HEK293 (cell line): ENCODE measurements around the gene VAV3.

Source experiments
- CTCF ChIA-PET: fragments of 350-600 bp; formaldehyde crosslinking; extraction: SDS; loops from one replicate; lab custom pipeline; 2021; ENCODE audit warnings: antibody characterized with exemption; lab: Yijun Ruan, JAX
- POLR2A ChIA-PET: fragments of 300-600 bp; formaldehyde crosslinking; extraction: SDS; loops from one replicate; lab custom pipeline; 2020; ENCODE audit warnings: antibody characterized with exemption, inconsistent platforms; lab: Yijun Ruan, JAX
- H3K27ac ChIP-seq: fragments of 200-500 bp; sonication (Bioruptor generic); 2 replicates; pipeline ENCODE4 v1.5.1; 2014; ENCODE audit warnings: low read depth, low read length, control low read depth, inconsistent platforms; ENCODE audit errors: extremely low read depth
- H3K36me3 ChIP-seq, 2 experiments: fragments of 200-500 bp in 1 of 2; sonication (Bioruptor generic) in 1 of 2; 1 replicate in 1 of 2; 2 replicates in 1 of 2; pipeline ENCODE4 v1.5.1; 2014 to 2017; ENCODE audit warnings: inconsistent platforms in 2 of 2, low read length in 2 of 2; ENCODE audit not compliant: control insufficient read depth in 2 of 2, insufficient read depth in 1 of 2
- H3K4me1 ChIP-seq: fragments of 200-500 bp; sonication (Bioruptor generic); 2 replicates; pipeline ENCODE4 v1.5.1; 2014; ENCODE audit warnings: mild to moderate bottlenecking, low read length, inconsistent platforms; ENCODE audit not compliant: control insufficient read depth, insufficient read depth
- H3K4me3 ChIP-seq: 2 replicates; pipeline ENCODE4 v1.5.1; 2011; ENCODE audit warnings: low read depth, mild to moderate bottlenecking, control low read depth, low read length, moderate library complexity
- H3K9me3 ChIP-seq: fragments of 200-500 bp; sonication (Bioruptor generic); 2 replicates; pipeline ENCODE4 v1.5.1; 2014; ENCODE audit warnings: low read depth, low read length, inconsistent platforms; ENCODE audit not compliant: control insufficient read depth, insufficient read depth
- HOXD13 ChIP-seq: sonication (generic); formaldehyde crosslinking; IDR thresholded peaks from 2 replicates; pipeline ENCODE4 v1.8.0; 2022; ENCODE audit warnings: missing genetic modification reagents, borderline replicate concordance
- MEIS1 ChIP-seq: sonication (generic); formaldehyde crosslinking; IDR thresholded peaks from 2 replicates; pipeline ENCODE4 v1.8.1; 2022; ENCODE audit warnings: missing genetic modification reagents, mild to moderate bottlenecking, borderline replicate concordance
- PRDM4 ChIP-seq: fragments of 450-650 bp; formaldehyde crosslinking; IDR thresholded peaks from 2 replicates; pipeline ENCODE4 v1.5.1; 2017; ENCODE audit warnings: missing biosample characterization, missing genetic modification characterization
- SALL2 ChIP-seq: fragments of 450-650 bp; formaldehyde crosslinking; IDR thresholded peaks from 2 replicates; pipeline ENCODE4 v1.5.0; 2017; ENCODE audit warnings: missing biosample characterization, mild to moderate bottlenecking, missing genetic modification characterization, borderline replicate concordance
- SCRT1 ChIP-seq: fragments of 450-650 bp; formaldehyde crosslinking; IDR thresholded peaks from 2 replicates; pipeline ENCODE4 v1.5.1; 2016; ENCODE audit warnings: missing biosample characterization, missing genetic modification characterization, borderline replicate concordance
- SP7 ChIP-seq: fragments of 450-650 bp; formaldehyde crosslinking; IDR thresholded peaks from 2 replicates; pipeline ENCODE4 v1.5.1; 2016; ENCODE audit warnings: missing biosample characterization, missing genetic modification characterization
- ZFP69B ChIP-seq: fragments of 450-650 bp; formaldehyde crosslinking; IDR thresholded peaks from 2 replicates; pipeline ENCODE4 v1.5.1; 2016; ENCODE audit warnings: missing biosample characterization, missing genetic modification characterization
- ZNF114 ChIP-seq: fragments of 450-650 bp; formaldehyde crosslinking; IDR thresholded peaks from 2 replicates; pipeline ENCODE4 v1.5.0; 2017; ENCODE audit warnings: missing biosample characterization, missing genetic modification characterization
- ZNF169 ChIP-seq: fragments of 450-650 bp; formaldehyde crosslinking; IDR thresholded peaks from 2 replicates; pipeline ENCODE4 v1.5.1; 2016; ENCODE audit warnings: missing biosample characterization, missing genetic modification characterization
- ZNF214 ChIP-seq: fragments of 450-650 bp; formaldehyde crosslinking; IDR thresholded peaks from 2 replicates; pipeline ENCODE4 v1.5.1; 2017; ENCODE audit warnings: missing biosample characterization, mild to moderate bottlenecking, missing genetic modification characterization, borderline replicate concordance
- ZNF292 ChIP-seq: fragments of 450-650 bp; formaldehyde crosslinking; IDR thresholded peaks from 2 replicates; pipeline ENCODE4 v1.5.1; 2016; ENCODE audit warnings: low read depth, missing biosample characterization, missing genetic modification characterization, borderline replicate concordance
- ZNF37A ChIP-seq: fragments of 450-650 bp; IDR thresholded peaks from 2 replicates; pipeline ENCODE4 v1.5.1; 2018; ENCODE audit warnings: missing biosample characterization, missing genetic modification characterization
- ZNF416 ChIP-seq: fragments of 450-650 bp; formaldehyde crosslinking; IDR thresholded peaks from 2 replicates; pipeline ENCODE4 v1.5.1; 2016; ENCODE audit warnings: missing biosample characterization, missing genetic modification characterization
- ZNF473 ChIP-seq: fragments of 450-650 bp; formaldehyde crosslinking; IDR thresholded peaks from 2 replicates; pipeline ENCODE4 v1.5.1; 2017; ENCODE audit warnings: missing biosample characterization, missing genetic modification characterization
- ZNF48 ChIP-seq: fragments of 450-650 bp; formaldehyde crosslinking; IDR thresholded peaks from 2 replicates; pipeline ENCODE4 v1.5.1; 2016; ENCODE audit warnings: missing biosample characterization, missing genetic modification characterization
- ZNF629 ChIP-seq: fragments of 450-650 bp; formaldehyde crosslinking; IDR thresholded peaks from 2 replicates; pipeline ENCODE4 v1.5.1; 2017; ENCODE audit warnings: missing biosample characterization, missing genetic modification characterization
- ZNF660 ChIP-seq: fragments of 450-650 bp; IDR thresholded peaks from 2 replicates; pipeline ENCODE4 v1.5.1; 2018; ENCODE audit warnings: missing biosample characterization, mild to moderate bottlenecking, missing genetic modification characterization
- ZNF677 ChIP-seq: fragments of 450-650 bp; IDR thresholded peaks from 2 replicates; pipeline ENCODE4 v1.5.0; 2018; ENCODE audit warnings: missing biosample characterization, mild to moderate bottlenecking, missing genetic modification characterization, moderate library complexity
- ZSCAN23 ChIP-seq: fragments of 450-650 bp; formaldehyde crosslinking; IDR thresholded peaks from 2 replicates; pipeline ENCODE4 v1.5.1; 2016; ENCODE audit warnings: missing biosample characterization, missing genetic modification characterization
- TF ChIP-seq, protein P1 (sequence below): fragments of 450-650 bp; IDR thresholded peaks from 2 replicates; pipeline ENCODE4 v1.5.1; 2018; ENCODE audit warnings: missing biosample characterization, mild to moderate bottlenecking, missing genetic modification characterization
- TF ChIP-seq, protein P2 (sequence below): fragments of 450-650 bp; formaldehyde crosslinking; IDR thresholded peaks from 2 replicates; pipeline ENCODE4 v1.5.1; 2016; ENCODE audit warnings: missing biosample characterization, missing genetic modification characterization

The VAV3 gene

GRCh38 chr1:107662971-107663370 lies 302.0 kb downstream of the VAV3 start:
- Histone ChIP-seq H3K27ac (no peak overlapping the region), H3K9me3 (no peaks in the 10 kb centered on the region)
- CTCF ChIA-PET = interaction anchor here (1.7 kb wide), 1 partner anchor 85 kb away, joined by 5 read pairs; no protein-coding TSS in a partner anchor
- TF ChIP-seq ZNF629 (tag by site-specific recombination) (no peak), ZNF416 (tag by site-specific recombination) (no peak), ZNF292 (no peak), ZNF114 (tag by site-specific recombination) (no peak), MEIS1 (no peak), ZNF48 (tag by site-specific recombination) (no peak), ZNF169 (no peak), ZNF37A (tag by site-specific recombination) (no peak), ZSCAN23 (tag by site-specific recombination) (no peak)
- TF ChIP-seq, all 188 proteins: peak for 0
- no peaks in the 10 kb centered on the region for H3K36me3 ChIP-seq
- H3K4me3 ChIP-seq = no peak overlapping the region
- POLR2A ChIA-PET = no interaction called here
- H3K4me1 ChIP-seq = peaks cover 3% of the 10 kb centered on the region; the same call in 1 of the 2 replicates

GRCh38 chr1:107661158-107661557 lies 303.8 kb downstream of the VAV3 start:
- POLR2A ChIA-PET = no interaction called here

More at GRCh38 chr1:107661158-107661557, 303.8 kb downstream of the VAV3 start:
- CTCF ChIA-PET = no interaction called here
- peaks cover 3% of the 10 kb centered on the region; the same call in 1 of the 2 replicates for H3K4me1 ChIP-seq
- H3K27ac ChIP-seq = no peak overlapping the region
- H3K4me3 ChIP-seq = no peak overlapping the region
- no peaks in the 10 kb centered on the region for H3K36me3 ChIP-seq
- H3K9me3 ChIP-seq = no peaks in the 10 kb centered on the region
- TF ChIP-seq, protein P1, sequence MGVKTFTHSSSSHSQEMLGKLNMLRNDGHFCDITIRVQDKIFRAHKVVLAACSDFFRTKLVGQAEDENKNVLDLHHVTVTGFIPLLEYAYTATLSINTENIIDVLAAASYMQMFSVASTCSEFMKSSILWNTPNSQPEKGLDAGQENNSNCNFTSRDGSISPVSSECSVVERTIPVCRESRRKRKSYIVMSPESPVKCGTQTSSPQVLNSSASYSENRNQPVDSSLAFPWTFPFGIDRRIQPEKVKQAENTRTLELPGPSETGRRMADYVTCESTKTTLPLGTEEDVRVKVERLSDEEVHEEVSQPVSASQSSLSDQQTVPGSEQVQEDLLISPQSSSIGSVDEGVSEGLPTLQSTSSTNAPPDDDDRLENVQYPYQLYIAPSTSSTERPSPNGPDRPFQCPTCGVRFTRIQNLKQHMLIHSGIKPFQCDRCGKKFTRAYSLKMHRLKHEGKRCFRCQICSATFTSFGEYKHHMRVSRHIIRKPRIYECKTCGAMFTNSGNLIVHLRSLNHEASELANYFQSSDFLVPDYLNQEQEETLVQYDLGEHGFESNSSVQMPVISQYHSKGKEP (tag by site-specific recombination) = no peak
- TF ChIP-seq PRDM4 (tag by site-specific recombination) (no peak), SP7 (tag by site-specific recombination) (no peak), SCRT1 (no peak), ZNF660 (tag by site-specific recombination) (no peak), ZNF677 (no peak), ZNF473 (no peak), ZNF214 (tag by site-specific recombination) (no peak), ZFP69B (tag by site-specific recombination) (no peak), HOXD13 (no peak), SALL2 (tag by site-specific recombination) (no peak)
- TF ChIP-seq, protein P2, sequence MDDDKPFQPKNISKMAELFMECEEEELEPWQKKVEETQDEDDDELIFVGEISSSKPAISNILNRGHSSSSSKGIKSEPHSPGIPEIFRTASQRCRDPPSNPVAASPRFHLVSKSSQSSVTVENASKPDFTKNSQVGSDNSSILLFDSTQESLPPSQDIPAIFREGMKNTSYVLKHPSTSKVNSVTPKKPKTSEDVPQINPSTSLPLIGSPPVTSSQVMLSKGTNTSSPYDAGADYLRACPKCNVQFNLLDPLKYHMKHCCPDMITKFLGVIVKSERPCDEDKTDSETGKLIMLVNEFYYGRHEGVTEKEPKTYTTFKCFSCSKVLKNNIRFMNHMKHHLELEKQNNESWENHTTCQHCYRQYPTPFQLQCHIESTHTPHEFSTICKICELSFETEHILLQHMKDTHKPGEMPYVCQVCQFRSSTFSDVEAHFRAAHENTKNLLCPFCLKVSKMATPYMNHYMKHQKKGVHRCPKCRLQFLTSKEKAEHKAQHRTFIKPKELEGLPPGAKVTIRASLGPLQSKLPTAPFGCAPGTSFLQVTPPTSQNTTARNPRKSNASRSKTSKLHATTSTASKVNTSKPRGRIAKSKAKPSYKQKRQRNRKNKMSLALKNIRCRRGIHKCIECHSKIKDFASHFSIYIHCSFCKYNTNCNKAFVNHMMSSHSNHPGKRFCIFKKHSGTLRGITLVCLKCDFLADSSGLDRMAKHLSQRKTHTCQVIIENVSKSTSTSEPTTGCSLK = no peak
